NCI-H187 (cell line): ENCODE data around the gene MAB21L1.

ENCODE experiments used
- DNase-seq, 2 experiments: peaks; one replicate each; lab custom pipeline; 2025; lab: John Stamatoyannopoulos, UW

The MAB21L1 gene

DNA sequence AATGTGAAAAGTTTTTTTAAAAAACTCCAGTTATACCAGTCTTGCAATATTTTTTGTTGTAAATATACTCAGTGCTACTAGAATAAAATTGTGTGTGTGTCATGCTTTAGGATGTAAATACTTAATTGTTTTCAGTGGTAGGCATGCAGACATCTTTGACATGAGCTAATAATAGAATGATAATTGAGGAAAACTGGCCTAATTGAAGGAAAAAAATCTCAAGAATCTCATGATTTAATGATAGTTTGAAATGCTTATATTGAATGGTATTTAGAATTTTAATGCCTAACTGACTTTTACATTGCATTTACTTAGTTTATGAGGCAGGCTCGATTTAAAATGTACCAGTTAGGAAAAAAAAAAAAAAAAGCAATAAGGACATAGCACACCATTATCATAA lies 3.2 kb upstream of the MAB21L1 start:
- no peak for DNase-seq

DNA sequence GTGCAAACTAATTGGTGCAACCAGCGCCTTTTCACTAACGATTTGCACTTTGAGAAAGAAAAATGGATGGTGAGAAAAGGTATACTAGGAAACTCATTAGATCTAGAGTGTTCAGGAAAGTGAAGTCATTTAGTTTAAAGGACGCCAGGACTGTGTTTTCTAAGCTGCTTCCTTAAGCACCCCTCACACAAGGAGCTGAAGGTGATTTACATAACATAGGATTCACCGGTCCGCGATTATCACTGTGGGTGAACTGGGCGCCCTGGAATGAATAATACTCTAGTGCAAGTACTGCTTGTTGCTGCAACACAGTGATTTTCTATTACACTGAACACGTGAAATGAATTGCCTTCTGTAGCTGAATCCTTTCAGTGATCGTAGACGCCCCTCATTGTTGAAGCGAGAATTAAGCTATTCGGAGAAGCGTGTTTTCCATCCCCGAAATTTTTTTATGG lies 2.6 kb upstream of the MAB21L1 start:
- no peak for DNase-seq

DNA sequence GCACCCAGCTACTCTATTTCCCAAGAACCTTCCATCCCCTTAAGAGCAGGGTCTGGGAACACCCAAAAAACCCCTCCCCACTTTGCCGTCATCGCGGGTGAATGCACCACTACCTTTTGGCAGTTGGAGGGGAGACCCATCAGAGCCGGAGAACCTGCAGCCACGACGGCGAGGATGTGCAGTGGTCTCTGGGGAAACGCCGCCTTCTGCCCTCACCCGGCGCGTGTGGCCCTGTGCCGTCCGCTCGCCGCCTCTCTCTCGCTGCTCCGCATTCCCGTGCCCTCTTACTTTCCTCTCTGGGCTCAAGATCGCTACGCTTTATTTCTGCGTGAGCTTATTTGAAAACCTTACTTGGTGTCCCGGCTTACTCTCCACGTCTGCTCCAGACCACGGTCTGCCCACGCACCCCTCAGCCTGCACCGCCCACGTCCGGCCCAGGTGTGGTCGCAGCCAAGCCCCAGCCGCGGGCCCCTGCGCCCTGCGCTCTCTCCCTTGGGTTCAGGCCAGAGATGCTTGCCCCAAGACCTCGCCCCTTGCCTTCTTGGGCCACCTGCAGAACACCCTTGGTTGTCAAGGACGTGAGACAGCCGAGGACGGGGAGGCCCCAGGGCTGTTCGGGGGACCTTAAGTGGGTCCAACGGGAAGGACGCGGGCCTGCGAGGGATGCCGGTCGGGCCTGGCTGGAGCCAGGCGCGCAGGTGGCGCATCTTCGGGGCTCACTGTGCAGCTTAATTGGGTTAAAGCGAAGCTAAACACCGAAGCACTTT lies 2.0 kb upstream of the MAB21L1 start:
- no peak for DNase-seq

DNA sequence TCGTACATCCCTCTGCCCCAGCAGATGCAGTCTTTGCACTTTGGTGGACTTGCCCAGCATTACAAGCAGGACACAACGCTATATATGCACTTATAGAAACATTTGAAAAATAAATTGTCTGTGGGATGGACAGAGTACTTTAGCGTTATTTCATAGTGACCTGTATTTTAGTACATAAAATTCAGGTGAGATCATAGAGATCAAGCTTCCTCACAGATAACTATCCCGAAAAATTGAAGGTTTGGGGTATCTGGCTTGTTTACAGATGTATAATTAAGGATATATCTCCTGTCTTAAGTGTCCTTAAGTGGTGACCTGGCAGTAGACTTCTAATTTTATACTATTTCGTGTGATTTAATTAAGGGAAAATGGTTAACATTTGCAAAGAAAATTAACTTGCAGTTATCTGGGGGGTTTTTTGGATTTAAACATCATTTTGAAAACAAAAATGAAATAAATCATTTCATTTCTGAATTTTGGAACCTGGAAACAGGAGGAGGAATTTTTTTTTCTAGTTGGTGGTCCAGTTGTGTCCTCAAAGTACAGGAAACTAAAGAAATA lies 977 bp upstream of the MAB21L1 start:
- DNase-seq, result no peak

DNA sequence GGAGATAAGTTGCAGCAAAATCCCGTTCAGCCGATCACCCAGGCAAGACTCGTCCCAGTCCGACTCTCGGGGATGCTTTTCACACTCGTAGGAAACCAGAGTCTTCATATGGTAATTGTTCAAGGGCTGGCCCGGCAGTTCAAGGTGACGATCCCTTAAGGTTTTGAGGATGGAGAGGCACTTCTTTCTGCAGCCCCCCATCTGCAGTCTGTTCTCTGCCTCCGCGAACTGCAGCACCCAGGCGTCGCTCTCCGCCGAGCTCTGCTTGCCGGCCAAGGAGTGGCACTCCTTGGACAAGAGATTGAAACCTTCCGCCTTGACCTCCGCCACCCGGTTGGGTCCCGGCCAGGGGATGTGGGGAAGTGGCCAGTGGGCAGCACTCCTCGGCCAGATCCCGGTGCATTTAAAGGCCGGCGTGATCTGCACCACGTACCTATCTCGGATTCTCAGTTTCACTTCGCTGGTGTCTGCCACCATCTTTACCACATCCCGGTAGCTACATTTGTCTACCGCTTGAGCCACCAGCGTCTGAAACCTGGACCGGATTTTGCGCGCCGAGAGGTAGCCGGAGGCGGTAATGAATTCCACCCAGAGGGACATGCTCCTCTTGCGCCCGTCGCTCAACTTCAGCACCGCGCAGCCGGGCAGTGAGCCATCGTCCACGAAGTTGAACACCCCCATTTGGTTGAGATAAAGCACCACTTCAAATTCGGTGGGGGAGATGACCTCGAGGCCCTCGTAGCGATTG lies 1.1 kb downstream of the MAB21L1 start:
- peak in 1 of 2 experiments; percentile 35 for DNase-seq

DNA sequence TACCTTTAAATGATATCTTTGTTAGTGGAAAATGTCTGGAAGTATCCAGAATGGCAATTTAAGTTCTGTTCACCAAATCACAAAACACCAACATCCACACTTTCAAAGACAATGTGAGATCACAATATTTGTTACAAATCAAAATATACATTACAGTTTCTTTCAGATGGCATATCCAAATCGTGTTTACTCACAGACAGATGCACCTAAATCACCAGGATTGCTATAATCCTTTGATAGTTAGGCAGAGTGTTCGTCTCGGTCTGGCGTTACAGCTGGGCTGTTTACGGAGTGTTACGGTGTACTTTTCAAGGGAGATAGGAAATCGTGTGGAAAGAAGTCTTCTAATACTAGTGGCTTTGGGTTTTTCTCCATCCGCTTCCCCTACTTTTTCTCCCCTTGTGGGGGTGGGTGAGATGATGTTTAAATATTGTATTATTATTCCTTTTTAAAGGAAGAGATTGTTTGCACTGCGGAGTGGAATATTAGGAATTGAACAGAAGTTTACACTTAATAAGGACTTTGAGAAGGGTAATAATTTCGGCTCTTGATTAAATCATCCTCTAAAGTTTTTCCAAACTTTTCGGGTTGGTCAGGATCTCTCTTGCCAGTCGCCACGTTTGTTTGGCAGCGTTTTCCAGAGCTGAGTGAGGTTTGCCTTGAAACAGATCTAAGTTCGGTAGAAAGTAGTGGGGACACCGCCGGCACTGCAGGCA lies 1.8 kb downstream of the MAB21L1 start:
- no peak for DNase-seq

DNA sequence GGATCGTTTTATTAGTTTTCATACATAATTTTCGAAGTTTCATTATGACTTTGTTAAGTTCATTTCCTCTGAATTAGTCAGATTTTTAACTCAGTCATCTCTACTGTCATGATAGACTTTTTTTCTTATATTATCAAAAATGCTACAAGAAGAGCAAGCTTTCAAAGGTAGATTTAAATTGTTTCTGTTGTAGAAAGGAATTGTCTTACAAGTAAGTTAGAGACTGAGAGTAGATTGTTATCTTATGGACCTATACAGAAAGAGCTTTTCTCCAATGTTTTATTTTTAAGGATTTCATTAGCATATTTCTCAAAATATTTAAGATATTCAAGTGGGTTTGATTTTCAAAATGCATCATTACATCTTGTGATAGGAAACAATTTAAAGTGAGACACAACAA lies 2.7 kb downstream of the MAB21L1 start:
- DNase-seq, result no peak

DNA sequence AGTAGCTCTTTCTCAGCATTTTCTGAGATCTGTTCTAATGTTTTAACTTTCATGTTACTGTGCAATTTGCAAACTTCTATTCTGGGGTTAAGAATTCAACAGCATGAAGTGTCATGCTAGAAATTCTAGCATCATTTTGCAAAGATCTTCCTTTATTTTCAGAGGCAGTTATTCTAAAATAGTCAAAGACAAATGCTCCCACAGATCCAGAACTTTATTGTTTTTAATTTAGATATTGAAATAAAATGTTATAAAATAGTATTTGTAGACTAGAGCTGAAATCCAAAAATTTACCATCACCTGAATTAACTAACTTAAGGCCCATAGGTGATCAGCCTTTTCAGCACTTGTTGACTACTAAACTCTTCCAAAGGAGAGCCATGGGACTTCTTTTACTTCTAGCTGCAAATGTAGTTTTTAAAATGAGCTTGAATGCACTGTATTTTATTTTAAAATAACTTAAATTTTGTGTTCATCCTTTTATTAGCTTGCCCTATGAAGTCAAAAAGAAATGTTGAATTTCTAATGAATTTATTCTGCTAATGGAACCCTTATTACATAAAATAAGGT lies 3.2 kb downstream of the MAB21L1 start:
- DNase-seq, result no peak

DNA sequence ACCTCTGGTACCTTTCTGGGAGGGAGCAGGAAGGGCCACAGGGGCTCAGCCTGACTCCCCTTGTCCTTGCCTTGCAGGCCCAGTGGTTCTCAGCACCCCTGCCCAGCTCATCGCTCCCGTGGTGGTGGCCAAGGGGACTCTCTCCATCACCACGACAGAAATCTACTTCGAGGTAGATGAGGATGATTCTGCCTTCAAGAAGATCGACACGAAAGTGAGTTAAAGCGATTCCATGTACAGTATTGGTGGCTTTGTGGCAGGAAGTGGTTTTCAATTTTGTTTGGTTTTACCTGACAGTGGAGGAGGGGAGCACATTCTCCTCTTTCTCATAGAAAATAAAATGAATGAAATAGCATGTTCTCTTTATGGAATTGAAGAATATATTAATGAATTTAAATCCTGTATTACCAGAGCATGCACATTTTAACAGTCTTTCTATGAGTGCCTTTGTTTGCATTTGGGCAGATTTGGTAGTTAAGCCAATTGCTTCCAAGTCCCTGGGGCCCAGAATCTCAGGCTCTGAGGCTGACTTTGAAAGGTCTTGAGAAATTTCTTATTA lies 4.1 kb downstream of the MAB21L1 start:
- no peak for DNase-seq

DNA sequence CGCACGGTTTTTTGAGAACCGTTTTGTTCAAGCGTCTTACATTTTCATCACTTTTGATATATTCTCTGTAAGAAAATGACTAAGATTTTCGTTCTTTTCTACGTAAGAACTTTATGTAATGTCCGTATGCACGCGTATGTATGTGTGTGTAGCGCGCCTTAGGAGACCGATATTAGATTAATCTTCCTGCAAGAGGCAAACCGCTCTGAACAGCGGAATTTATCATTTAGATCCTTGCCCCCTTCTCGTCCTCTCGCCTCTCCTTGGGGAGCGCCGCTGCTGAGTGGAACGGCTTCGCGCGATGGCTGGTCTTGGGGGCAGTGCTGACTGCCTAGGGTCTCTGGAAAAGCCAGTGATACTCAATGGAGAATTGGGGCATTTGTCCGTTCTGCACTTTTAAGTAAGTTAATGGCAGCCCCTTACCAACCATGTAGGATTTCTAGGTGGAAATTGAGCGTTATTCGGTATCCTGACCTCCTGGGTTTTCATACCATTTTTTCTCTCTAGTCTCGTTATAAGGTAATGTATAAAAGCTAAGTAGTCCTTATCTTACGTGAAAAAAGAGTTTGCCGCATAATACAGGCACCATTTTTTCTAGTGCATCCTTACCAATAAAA lies 4.7 kb downstream of the MAB21L1 start:
- no peak for DNase-seq

DNA sequence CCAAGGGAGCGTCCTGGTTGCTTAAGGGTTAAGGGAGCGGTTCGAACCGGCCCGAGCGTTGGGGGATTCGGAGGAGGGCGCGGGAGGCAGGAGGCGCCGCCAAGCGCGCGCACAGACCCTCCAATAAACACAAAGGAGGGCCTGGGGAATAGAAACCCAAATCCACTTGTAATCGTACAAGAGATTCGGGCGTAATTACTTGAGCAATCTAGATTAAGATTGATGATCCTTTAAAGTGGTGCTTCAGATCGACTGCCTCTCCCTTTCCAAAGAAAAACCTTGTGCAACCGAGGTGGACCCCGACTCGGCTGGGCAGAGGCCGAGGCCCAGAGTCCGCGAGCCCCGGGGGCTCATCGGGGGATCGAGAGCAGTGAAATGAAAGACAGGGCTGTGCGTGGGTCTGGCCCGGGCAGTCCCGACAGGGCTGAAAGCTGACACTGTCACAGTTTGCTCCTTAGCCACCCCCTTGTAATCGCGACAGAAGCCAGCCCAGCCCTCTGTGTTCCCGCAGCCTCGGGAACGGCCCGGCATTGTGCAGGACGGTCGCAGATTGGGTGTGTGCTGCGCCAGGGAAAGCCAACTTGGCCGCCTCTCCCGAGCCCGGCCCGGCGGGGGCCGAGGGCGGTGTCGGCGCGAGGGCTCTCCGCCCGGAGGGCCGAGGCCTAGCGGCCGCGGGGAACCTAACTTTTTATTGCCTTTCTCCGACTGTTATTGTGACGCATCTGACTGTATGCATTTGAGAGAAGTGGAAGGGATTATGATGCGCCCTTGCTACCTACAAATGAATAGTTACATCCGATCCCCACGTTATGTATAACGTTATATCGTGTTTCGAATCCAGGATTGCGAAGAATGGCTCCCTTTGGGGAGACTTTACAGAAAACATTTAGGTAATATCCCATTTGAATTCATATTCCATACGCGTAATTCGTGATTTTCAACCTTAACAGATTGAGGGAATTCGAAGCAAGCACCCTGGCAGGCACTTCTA lies 5.5 kb downstream of the MAB21L1 start:
- DNase-seq, result no peak

DNA sequence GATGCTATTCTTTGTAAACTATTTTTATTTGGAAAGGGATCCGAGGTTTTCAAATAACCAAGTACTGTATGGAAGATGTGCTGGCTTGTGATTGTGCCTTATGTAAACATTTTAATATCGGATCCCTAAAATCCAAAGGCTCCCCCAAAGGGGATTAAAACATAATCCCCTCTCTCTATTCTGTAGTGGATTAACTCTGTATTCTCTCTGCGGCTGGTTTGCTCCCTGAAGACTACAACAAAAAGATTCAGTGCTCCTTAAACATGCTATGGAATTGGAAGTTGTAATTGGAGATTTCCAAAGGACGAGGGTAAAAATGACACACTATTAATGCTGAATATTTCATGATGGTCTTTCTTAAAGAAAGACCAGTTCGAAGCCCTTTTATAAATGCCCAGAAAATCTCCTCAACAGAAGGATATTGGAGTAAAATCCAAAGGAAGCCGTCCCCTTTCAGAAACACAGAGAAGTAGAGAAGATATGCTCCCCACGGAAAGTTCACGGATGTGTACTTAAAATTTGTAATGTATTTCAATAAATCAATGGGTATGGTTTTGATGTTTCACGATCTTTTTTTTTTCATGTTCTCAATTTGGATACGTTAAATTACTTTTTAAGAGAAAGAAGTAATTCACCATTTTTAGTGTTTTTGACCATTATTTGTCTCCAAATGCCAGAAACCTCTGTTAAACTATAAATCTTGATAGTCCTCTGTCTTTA lies 6.5 kb downstream of the MAB21L1 start:
- DNase-seq, result no peak

DNA sequence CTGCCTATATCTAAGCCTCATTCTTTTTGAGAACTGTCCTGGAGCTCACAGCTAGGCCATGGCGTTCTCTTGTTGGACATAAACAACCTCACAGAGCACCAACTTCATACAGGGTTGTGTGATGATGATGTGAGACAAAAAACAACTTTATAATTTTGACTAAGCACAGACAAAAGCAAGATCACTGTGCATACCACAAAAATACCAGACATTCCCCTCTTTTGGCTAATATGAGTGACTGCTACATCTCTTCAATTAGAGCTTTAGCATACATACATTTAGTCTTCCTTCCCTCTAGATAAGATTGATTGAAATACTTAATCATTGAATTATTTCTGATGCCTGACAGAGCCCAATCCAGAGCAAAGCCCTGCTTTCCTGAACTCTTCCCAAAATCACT lies 8.3 kb downstream of the MAB21L1 start:
- DNase-seq, result no peak

DNA sequence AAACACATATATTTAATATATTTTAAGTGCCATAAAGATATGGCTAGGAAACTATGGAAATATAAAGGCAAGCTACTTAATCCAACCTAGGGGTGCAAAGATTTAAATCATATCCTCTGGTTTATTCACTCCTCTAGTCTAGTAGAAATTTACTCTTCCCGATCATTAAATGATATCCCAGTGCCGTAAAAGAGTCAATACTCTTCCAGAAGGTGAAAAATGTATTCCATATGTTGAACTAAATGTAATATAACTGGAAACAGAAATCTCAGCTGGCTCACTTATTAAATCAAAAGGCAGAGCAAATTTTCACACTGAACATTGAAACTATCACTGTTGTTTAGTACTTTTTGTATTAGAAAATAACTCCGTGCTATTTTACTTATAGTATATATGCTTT lies 11.1 kb downstream of the MAB21L1 start:
- no peak for DNase-seq

DNA sequence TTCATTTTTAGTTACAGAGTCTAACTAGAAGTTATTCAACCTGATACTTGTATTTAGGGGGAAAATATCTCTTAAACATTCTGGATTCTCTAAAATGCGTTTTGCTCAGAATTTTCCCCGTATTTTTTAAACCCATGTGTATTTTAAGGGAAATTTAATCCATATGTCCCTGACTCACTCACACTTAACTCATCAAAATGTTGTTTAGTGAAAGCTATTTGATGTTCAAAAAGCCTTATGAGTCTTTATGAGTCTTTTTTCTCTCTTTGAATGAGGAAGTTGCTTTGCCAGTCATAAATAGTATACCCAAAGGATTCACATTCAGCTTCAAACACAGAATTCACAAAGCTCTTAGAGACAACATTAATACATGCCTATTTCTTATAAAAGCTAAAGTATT lies 16.4 kb downstream of the MAB21L1 start:
- DNase-seq, result no peak

DNA sequence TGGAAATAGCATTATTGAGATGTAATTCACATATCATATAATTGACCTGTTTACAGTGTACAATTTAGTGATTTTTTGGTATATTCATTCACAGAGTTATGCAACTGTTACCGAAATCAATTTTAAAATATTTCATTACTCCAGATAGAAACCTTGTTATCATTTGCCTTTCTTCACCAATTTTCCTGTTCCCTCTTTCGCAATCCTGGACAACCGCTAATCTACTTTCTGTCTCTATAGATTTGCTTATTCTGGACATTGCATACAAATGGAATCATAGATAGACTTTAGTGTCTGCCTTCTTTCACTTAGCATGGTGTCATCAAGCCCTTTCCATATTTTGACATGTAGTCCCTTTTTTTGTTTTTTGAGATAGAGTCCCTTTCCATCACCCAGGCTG lies 19.2 kb downstream of the MAB21L1 start:
- no peak for DNase-seq

DNA sequence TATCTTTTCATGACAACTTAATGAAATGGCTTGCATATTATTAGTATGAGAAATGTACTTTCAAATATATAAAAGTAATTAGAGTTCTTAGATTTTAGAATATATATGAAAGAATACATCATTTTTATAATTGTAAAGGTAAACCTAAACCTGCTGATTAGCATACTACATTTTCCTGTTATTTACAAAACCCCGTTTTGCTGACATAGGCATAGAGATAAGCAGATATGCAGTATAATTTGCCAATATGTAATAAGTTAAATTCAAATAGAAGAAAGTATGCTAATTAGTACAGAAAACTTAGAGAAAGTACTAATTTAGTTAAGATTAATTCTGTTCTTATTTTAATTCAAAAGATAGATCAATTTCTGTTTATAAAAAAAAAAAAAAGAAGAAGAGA lies 21.5 kb downstream of the MAB21L1 start:
- no peak for DNase-seq

DNA sequence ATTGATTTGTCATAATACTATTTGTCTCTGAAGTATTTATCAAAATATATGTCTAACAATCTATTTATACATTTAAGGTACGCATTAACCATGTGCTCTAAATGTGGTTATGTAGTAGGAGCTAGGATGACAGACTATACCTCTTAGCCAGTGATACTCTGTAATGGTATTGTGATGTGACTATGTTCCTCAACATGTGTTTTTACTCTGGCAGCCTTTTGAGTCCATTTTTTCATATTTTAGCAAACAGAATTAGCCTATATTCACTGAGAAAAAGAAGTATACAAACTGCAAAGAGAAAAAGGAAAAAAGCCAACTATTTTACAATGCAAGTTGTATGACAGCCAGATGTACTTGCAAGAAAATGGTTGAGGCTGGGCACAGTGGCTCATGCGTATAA lies 26.7 kb downstream of the MAB21L1 start:
- DNase-seq, result no peak

DNA sequence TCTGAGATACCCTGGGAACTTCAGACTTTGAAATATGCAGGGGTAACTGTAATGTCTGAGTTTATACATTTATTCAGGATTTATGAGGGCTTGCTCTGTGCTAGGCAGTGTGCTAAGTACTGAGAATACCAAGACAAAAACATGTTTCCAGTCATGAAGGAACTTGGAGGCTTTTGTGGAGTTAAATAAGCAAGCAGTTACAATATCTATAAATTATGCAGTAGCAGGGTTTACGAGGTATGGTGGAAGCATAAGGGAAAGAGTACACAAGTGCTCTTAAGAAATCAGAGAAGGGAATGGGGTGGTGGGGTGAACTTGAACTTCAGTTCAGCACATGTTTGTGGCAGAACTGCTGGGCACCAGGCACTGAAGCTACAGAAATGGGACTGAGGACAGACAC lies 28.0 kb downstream of the MAB21L1 start:
- no peak for DNase-seq
